ENCODE data around the gene ZNF662. TPM values are rescaled to one million over a fixed set of nuclear protein-coding genes. Genes with fewer than 3 reads are reported as not detected.

The ZNF662 gene
- total and polyA plus RNA-seq, 2 of the 13 experiments (the other 11 are each of a cell fraction or from before 2014, with no cell fraction given) = not detected

DNA sequence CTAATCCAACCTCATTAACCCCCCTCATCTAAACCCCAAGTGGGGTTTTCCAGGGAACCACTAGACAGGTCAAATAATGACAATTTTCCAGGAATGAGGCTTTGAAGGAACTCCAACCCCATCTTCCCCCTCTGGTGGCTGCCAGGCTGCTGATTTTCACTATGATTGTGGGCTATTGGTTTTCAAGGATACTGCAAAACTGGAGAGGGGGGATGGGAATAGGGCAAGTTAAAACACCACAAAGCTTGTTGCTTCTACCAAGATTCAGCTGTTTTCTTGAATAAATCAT lies 10.4 kb upstream of the ZNF662 start (continued):
- TF ChIP-seq ZNF709 (CRISPR knock-in tag; IDR thresholded peaks at IDR 0.05) (no peak), ZSCAN21 (CRISPR knock-in tag; IDR thresholded peaks at IDR 0.05; ENCODE audit: borderline replicate concordance) (no peak), GLI4 (CRISPR knock-in tag; IDR thresholded peaks at IDR 0.05; ENCODE audit: borderline replicate concordance) (no peak), FOXJ3 (CRISPR knock-in tag; IDR thresholded peaks at IDR 0.05; ENCODE audit: borderline replicate concordance) (no peak), TAF1 (CRISPR knock-in tag; IDR thresholded peaks at IDR 0.05) (no peak)
- TF ChIP-seq, protein P1, sequence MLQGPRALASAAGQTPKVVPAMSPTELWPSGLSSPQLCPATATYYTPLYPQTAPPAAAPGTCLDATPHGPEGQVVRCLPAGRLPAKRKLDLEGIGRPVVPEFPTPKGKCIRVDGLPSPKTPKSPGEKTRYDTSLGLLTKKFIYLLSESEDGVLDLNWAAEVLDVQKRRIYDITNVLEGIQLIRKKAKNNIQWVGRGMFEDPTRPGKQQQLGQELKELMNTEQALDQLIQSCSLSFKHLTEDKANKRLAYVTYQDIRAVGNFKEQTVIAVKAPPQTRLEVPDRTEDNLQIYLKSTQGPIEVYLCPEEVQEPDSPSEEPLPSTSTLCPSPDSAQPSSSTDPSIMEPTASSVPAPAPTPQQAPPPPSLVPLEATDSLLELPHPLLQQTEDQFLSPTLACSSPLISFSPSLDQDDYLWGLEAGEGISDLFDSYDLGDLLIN (CRISPR knock-in tag; IDR thresholded peaks at IDR 0.05; ENCODE audit: borderline replicate concordance) = no peak

DNA sequence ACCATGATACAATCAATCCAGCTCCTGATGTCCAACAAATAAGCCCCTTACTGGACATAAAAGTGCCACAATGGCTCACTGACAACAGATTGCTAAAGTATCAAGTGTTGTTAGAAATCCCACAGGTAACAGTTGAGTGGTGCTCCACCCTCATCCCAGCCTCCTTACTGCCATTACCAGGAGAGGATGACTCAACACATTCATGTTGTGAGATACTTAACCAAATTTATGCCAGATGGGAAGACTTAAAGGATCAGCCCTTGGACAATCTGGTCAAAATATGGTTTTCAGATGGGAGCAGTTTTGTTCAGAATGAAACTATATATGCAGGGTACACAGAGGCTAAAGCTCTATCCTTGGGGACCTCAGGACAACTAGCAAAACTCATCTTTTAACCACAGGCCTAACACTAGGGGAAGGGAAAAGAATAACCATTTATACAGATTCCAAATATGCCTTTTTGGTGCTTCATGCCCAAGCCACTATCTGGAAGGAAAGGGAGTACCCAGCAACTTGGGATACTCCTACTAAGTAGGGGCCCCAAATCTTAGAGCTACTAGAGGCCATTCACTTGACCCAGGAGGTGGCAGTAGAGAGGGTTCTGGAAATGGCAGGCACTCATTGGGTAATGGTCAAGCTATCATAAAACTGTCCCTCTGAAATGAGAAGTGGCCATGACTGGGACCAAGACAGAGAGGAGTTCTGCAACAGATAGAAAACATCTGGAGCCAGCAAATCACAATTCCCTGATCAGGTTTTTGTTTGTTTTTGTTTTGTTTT lies 6.9 kb upstream of the ZNF662 start:
- H3K9ac ChIP-seq (ENCODE audit: insufficient read depth, low read depth, low read length) = no peak overlapping the region
- ATAC-seq = no peak
- TF ChIP-seq, protein P2, sequence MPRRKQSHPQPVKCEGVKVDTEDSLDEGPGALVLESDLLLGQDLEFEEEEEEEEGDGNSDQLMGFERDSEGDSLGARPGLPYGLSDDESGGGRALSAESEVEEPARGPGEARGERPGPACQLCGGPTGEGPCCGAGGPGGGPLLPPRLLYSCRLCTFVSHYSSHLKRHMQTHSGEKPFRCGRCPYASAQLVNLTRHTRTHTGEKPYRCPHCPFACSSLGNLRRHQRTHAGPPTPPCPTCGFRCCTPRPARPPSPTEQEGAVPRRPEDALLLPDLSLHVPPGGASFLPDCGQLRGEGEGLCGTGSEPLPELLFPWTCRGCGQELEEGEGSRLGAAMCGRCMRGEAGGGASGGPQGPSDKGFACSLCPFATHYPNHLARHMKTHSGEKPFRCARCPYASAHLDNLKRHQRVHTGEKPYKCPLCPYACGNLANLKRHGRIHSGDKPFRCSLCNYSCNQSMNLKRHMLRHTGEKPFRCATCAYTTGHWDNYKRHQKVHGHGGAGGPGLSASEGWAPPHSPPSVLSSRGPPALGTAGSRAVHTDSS (CRISPR knock-in tag; conservative IDR thresholded peaks at IDR 0.05) = no peak
- no peak for TF ChIP-seq ZNF761 (CRISPR knock-in tag; conservative IDR thresholded peaks at IDR 0.05)
- in situ Hi-C loops (cut with HindIII; ENCODE audit: extremely low pct_ligation_motif_present, low pct_unique_long_range_greater_than_20kb) (no loop called here), intact Hi-C loops (cut with micrococcal nuclease; ENCODE audit: unreplicated experiment) (no loop called here)
- H3K36me3 ChIP-seq (replicated peaks in 1 of 2; ENCODE audit: control insufficient read depth in 1 of 2, insufficient read depth in 2 of 2, low read length in 2 of 2) = no peaks in the 10 kb centered on the region
- DNase-seq (ENCODE audit: low spot score) = no peak
- no peak overlapping the region for H3K27ac ChIP-seq (ENCODE audit: extremely low read length, insufficient read depth, low read length)
- FAIRE-seq = no peak
- ChIA-PET CTCF (ENCODE audit: low intra/inter-chr PET ratio, low total read pairs) (no interaction called here), POLR2A (no interaction called here)
- H3K9me3 ChIP-seq (ENCODE audit: low read length) = no peaks in the 10 kb centered on the region
- no peaks in the 10 kb centered on the region for H4K20me1 ChIP-seq (ENCODE audit: insufficient read depth, low read length)
- H3K4me1 ChIP-seq (ENCODE audit: insufficient read depth, low read length) = peaks cover 32% of the 10 kb centered on the region
- H3K4me2 ChIP-seq (ENCODE audit: low read depth, low read length) = no peak overlapping the region
- H3K27me3 ChIP-seq (ENCODE audit: control insufficient read depth in 1 of 2, insufficient read depth in 2 of 2, low read length in 2 of 2) = peaks cover 0 to 5% of the 10 kb centered on the region in 2 experiments; a peak in 2 of 5 replicates
- H2AFZ ChIP-seq (ENCODE audit: low read length) = no peak overlapping the region
- no TSS peak for BruUV-seq (replicated peaks)
- no peaks in the 10 kb centered on the region for H3K79me2 ChIP-seq (ENCODE audit: insufficient read depth, low read length)
- no peak overlapping the region for H3K4me3 ChIP-seq (replicated peaks in 1 of 3; ENCODE audit: insufficient read depth in 1 of 3, low read depth in 2 of 3, low read length in 3 of 3)
